HG03439 (cell line): ENCODE measurements around the gene KRT80.

Experiments
- ATAC-seq: cut with Tn5 transposase; IDR thresholded peaks from one replicate; pipeline ENCODE4 v1.9.1; 2021; ENCODE audit warnings: mild to moderate bottlenecking, moderate library complexity; ENCODE audit not compliant: unreplicated experiment

KRT80 gene

DNA sequence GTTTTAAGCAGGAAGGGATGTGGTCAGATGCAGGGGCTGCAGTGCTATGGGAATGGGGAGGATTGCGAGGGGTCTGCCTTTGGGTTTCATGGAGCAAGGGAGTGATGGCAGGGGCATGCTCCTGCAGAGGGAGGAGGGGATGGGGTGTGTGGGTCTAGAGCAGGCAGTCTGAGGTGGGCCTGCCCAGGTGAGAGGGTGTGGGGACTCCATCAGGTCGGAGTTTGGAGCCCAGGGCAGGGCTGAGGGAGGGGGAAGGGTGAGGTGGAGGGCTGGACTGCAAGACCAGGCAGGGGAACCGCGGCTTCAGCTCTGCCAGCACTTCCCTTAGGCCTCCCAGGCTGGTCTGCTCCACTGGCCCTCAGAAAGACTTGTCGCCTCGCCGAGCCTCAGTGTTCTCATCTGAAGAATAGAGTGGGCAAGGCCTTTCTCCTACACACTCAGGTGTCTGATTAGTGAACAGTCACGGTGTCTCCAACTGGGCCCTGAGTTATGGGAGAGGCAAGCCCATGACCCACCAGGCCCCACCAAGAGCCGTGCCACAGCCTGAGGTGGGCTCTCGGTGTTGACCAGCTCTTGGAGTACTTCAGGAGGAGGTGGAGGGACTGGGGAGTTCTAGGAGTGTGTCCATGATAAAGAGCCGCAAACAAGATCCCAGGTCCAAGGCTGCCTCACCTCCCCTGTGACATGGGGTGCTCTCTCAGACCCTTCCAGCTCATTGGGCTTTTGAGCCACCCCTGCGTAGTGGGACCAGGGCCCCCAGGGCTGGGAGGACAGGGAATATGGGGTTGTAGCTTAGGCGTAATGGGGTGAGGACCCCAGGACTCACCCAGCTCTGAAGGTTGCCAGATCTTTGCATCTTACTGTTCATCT, 20.1 kb upstream of the KRT80 start:
- no peak for ATAC-seq

DNA sequence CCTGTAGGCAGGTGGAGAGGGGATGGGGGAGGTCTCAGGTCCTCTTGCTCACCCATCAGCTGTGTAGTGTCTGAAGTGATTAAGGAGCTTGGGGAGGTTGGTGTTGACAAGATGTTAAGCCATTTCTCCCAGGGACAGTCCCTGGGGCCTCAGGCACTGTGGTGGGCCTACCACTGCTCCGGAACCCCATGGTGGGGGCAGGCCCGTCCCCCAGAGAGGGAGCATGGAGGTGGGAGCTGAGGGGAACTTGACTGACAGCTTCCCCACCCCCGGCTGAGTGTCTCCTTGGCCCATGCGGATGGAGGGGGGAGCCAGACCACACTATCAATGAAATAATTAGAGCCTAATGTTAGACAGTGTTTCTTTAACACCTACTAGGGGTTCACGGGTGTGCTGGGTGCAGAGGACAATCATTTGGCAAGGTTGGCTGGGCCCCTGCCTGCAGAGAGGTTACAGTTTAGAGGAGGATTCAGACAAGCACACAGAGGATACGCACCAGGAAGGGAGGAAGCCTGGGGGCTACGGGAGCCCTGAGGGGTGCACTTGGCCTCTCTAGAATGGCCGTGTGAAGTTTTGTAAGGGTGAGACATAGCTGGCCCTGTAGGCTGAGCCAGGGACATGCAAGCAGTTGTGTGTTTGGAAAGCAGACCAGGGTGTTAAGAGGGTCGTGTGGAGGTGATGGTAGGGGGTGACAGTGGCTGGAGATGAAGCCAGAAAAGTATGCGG, 19.3 kb upstream of the KRT80 start:
- no peak for ATAC-seq

- no peak for ATAC-seq
Observed at GRCh38 chr12:52210186-52210924, 18.5 kb upstream of the KRT80 start.

GRCh38 chr12:52209321-52209720, 17.5 kb upstream of the KRT80 start:
- no peak for ATAC-seq

- ATAC-seq: no peak
Observed at GRCh38 chr12:52208424-52209165, 16.8 kb upstream of the KRT80 start.

DNA sequence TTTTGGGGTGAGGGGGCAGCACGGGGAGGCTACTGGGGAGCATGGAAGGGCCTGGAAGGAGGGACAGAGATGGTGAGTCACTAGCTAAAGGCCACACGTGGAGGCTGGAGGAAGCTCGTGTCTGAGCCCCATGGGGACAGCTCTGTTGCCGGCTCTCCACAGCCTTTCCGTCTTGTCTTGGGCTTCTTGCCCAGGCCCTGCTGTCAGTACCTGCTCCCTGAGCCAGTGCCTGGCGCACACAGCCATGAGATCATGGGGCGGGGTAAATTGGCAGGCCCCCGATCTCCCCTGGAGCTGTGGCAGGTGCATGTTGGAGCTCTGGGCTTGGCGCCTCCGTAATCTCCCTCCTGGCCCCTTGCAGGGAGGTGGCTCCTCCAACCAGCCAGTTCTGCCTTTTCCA, 16.1 kb upstream of the KRT80 start:
- ATAC-seq: no peak

DNA sequence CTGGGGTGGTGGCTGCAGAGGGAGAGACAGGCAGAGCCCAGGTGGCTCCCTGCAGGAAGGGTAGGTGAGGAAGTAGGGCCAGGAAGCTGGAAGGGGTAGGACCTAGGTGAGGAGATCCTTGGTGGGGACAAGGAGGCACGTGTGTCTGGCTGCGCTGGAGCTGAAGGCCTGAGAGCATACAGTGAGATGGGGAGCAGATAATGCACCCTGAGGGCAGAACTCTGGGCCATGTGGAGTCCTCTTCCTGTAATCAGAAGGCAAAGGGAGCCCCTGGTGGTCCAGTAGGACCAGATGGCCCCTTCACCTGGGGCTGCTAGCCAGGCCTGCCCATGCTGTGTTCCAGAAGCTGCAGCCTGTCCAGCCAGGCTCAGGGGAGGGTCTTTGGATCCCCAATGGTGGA, 15.3 kb upstream of the KRT80 start:
- ATAC-seq: no peak

DNA sequence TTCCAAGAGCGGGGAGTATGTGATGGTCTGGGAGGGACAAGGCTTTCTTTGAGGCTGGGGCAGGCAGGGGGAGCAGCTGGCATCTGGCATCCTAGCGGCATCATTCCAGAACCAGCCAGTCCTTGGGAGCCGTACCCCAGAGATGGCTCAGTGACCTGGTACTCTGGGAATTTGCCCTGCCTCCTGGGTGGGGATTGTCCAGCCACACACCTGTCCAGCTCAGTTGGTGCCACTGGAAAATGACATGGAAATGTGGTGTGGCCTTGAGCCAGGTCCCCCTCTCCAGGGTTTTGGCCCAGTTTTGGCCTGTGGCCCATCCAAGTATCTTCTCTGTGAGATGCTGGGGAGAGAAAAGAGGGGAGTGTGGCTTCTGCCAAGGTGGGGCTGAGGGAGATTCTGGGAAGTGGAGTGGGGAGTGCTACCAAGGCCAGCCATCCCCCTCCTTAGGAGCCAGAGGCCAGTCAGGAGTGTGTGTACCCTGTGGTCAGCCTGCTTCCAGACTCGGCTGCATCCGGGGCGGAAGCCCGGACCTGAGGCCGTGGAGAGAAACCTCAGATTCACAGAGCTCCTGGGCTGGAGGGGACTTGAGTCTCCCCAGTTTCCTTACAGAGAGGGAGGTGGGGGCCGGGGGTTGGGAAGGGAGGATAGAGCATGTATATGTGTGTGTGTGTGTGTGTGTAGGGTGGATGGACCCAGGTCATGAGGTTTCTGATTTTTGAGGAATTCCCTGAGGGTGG, 14.7 kb upstream of the KRT80 start:
- ATAC-seq: no peak

- ATAC-seq: no peak
Observed at GRCh38 chr12:52205612-52206303, 13.9 kb upstream of the KRT80 start.

GRCh38 chr12:52204931-52205505, 13.2 kb upstream of the KRT80 start:
- no peak for ATAC-seq

DNA sequence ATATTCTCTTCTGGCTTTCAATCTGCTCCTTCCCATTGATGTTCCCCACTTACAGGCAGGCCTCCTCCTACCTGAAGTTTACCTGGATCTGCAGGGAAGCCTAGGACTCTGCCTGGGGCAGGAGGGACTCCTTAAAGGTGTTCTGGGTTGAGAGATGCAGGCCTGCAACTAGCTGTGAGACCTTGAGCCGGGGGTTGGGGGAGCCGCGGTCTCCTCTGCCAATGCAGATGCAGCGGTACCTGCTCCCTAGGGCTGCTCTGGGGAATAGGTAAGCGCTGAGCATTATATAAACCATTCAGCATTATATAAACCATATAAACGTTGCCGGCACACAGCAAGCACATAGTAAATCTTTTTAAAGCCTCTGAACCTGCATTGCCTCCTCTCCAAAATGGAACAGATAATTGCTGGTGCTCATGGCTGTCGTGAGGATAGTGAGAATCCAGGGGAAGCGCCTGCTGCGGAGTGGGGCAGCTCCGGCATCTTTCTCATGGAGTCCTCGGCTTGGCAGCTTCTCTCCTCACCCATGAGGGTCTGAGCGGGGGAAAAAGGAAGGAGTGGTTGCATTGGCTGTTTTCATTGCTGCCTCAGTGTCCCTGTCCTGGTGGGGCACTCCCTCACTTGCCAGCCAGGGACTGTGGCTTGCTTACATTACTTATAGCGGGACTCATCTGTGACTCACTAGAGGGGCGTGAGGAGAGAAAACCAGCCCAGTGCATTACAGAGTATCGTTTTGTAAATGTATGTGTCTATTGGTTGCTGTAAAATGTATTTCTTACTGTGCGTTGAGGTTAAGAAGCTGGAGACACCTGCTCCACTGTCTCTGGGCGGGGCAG, 12.5 kb upstream of the KRT80 start:
- no peak for ATAC-seq

DNA sequence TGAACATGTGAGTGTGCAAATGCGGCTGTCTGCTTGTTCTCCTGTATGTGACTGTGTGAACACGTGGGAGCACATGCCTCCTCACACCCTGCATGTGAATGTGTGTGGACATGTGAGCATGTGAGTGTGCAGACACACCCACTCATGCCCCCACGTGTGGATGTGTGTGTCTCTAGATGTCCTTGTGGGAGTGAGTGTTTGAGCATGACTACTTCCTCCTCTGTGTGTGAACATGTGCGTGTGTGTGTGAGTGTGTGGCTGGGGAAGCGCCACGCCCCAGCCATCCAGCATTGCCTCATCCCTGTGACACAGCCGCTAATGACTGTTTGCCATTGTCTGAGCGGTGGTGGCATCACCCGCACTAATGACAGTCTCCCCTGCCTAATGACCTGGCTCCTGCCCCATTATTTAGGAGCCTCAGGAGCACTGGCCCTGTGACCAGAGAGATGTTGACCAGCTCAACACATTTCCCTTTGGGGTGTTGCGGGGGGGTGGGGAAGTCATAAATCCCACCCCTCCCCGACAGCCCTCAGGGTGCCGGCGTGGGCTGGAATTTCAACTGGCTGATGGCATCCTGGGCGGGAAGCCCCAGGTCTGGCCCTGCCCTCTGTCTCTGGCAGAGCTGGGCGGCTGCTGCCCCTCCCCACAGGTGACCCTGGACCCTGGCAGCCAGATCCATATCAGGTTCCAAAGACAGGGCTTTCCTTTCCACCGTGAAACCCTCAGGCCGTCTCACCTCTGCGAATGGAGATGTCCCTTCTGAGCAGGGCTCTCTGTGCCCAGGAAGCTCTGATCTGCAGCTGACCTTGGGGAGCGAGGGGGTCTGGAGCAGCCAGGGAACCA, 11.5 kb upstream of the KRT80 start:
- ATAC-seq: no peak

DNA sequence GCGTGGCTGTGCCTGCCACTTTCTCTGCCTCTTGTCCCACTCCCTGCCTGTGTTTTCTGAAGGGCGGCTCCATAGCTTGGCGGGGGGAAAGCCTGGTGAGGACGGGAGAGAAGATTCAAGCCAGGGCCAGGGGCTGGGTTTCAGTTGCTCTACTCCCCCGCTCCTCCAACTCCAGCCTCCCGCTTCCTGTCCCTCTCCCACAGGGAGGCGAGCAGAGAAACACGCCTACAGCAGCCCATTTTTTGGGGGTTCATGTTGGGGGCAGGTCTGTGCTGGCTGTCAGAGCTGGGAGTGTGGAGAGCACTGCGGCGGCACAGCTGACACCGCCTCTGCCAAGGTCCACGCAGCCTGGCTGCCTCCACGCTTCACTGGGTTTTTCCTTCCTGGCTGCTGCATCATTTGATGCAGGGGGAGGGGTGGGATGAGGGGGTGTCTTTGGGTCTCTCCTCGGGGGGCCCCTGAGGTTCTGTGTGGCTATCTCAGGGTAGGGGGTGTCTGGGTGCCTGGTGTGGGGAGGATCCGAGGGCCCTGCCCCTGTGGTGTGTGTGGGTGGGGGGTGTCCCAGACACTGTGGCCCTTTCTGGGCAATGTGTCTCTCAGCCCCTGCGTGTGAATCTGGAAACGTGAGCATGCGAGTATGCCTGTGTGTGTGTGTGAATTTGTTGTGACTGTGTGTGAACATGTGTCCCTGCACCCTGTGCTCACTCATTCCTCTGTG, 10.7 kb upstream of the KRT80 start:
- no peak for ATAC-seq

- ATAC-seq: no peak
Observed at GRCh38 chr12:52201451-52201839, 9.6 kb upstream of the KRT80 start.

DNA sequence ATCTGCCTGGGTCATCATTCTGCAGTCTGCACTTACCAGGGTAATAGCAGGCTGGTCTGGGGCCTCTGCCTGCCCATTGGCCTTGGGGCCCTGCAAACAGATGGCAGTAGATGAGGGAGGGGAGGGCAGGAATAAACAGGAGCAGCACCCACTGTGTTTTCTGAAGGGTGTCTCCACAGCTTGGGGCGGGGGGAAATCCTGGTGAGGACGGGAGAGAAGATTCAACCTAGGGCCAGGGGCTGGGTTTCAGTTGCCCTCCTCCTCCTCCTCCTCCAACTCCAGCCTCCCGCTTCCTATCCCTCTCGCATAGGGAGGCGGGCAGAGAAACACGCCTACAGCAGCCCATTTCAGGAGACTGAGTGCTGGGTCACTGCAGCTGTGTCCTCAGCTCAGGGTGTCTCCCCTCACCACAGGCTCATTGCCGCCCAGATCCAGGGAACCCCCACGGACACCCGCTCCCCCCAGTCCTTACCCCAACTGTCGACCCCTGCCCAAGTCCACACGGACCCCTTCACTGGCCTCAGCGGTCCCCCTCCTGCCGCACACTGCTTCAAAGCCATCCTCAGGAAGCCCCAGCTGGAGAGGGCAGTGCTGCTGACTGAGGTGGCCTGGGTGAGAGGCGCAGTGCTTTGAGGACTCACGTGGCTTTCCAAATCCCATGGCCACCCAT, 9.1 kb upstream of the KRT80 start:
- no peak for ATAC-seq

GRCh38 chr12:52200086-52200780, 8.4 kb upstream of the KRT80 start:
- no peak for ATAC-seq
